ENCODE results near the gene NLRC3.

- no peak for TF ChIP-seq CTCF (IDR thresholded peaks at IDR 0.05; ENCODE audit: low read depth, low read length, missing input control)
- no peak for TF ChIP-seq JUND (IDR thresholded peaks at IDR 0.05)
- no peak for TF ChIP-seq GABPA (IDR thresholded peaks at IDR 0.05 in 1 of 2, conservative IDR thresholded peaks at IDR 0.05 in 1 of 2)
- TF ChIP-seq FOXA1 (IDR thresholded peaks at IDR 0.05), result no peak
- TF ChIP-seq TAF1 (conservative IDR thresholded peaks at IDR 0.05), result no peak
- TF ChIP-seq MAX (IDR thresholded peaks at IDR 0.05), result no peak
- TF ChIP-seq REST (IDR thresholded peaks at IDR 0.05), result no peak
- no peak for TF ChIP-seq YY1 (IDR thresholded peaks at IDR 0.05)
- TF ChIP-seq SP1 (IDR thresholded peaks at IDR 0.05), result no peak
- TF ChIP-seq EGR1 (IDR thresholded peaks at IDR 0.05; ENCODE audit: low read depth in 2 of 2), result no peak
These were observed 12.4 kb downstream of the NLRC3 start for GRCh38 chr16:3564889-3565141.
